MM.1S (cell line): ENCODE results near the gene MIEN1.

Experiments used
- DNase-seq: peaks from one replicate; pipeline ENCODE4 v3.0.0-alpha.2; 2015
- H2AFZ ChIP-seq: fragments of 300-600 bp; sonication (generic); 2 replicates; pipeline ENCODE4 v1.6.0; 2016; ENCODE audit warnings: antibody characterized with exemption, low read length
- H3F3A ChIP-seq: fragments of 300-600 bp; sonication (generic); 2 replicates; pipeline ENCODE4 v1.6.1; 2016; ENCODE audit warnings: mild to moderate bottlenecking, antibody characterized with exemption, low read length, moderate library complexity, mixed read lengths; ENCODE audit not compliant: insufficient read depth
- H3K27ac ChIP-seq: fragments of 300-600 bp; sonication (generic); 2 replicates; pipeline ENCODE4 v1.5.1; 2016; ENCODE audit warnings: mild to moderate bottlenecking, low read length
- H3K27me3 ChIP-seq: fragments of 300-600 bp; sonication (generic); replicated peaks from 2 replicates; pipeline ENCODE4 v1.6.0; 2016; ENCODE audit warnings: low read length; ENCODE audit not compliant: insufficient read depth
- H3K36me3 ChIP-seq: fragments of 300-600 bp; sonication (generic); replicated peaks from 2 replicates; pipeline ENCODE4 v1.6.1; 2016; ENCODE audit warnings: mild to moderate bottlenecking, low read length, mixed read lengths; ENCODE audit not compliant: insufficient read depth
- H3K4me1 ChIP-seq: fragments of 300-600 bp; sonication (generic); 2 replicates; pipeline ENCODE4 v1.6.1; 2016; ENCODE audit warnings: low read length, mixed read lengths
- H3K4me2 ChIP-seq: fragments of 300-600 bp; sonication (generic); 2 replicates; pipeline ENCODE4 v1.6.0; 2016; ENCODE audit warnings: low read depth, low read length
- H3K4me3 ChIP-seq: fragments of 300-600 bp; sonication (generic); 2 replicates; pipeline ENCODE4 v1.5.1; 2016; ENCODE audit warnings: low read length, mixed read lengths
- H3K79me2 ChIP-seq: fragments of 300-600 bp; sonication (generic); 2 replicates; pipeline ENCODE4 v1.6.1; 2016; ENCODE audit warnings: mixed run types, low read length, mixed read lengths
- H3K9ac ChIP-seq: fragments of 300-600 bp; sonication (generic); 2 replicates; pipeline ENCODE4 v1.6.1; 2016; ENCODE audit warnings: low read length, mixed read lengths
- H3K9me2 ChIP-seq: fragments of 300-600 bp; sonication (generic); replicated peaks from 2 replicates; pipeline ENCODE4 v1.6.1; 2016; ENCODE audit warnings: mild to moderate bottlenecking, low read length, mixed read lengths; ENCODE audit not compliant: insufficient read depth
- H3K9me3 ChIP-seq: fragments of 300-600 bp; sonication (generic); replicated peaks from 2 replicates; pipeline ENCODE4 v1.6.1; 2016; ENCODE audit warnings: mild to moderate bottlenecking, low read length, mixed read lengths; ENCODE audit not compliant: insufficient read depth
- H4K20me1 ChIP-seq: fragments of 300-600 bp; sonication (generic); 2 replicates; pipeline ENCODE4 v1.6.1; 2016; ENCODE audit warnings: mild to moderate bottlenecking, low read length, moderate library complexity, mixed read lengths; ENCODE audit not compliant: insufficient read depth
- EZH2 ChIP-seq: fragments of 300-600 bp; sonication (generic); optimal IDR thresholded peaks from 2 replicates; pipeline ENCODE3; 2017; ENCODE audit warnings: low read depth, mild to moderate bottlenecking, antibody characterized with exemption, low read length, mixed read lengths
- EZH2phosphoT487 ChIP-seq: fragments of 300-600 bp; sonication (generic); IDR thresholded peaks from 2 replicates; pipeline ENCODE4 v1.6.1; 2018; ENCODE audit warnings: antibody characterized with exemption, low read length
- TF ChIP-seq, protein P1 (sequence below): fragments of 300-600 bp; sonication (generic); IDR thresholded peaks from 2 replicates; pipeline ENCODE4 v1.5.1; 2016; ENCODE audit warnings: antibody characterized with exemption, low read length, mixed read lengths

The MIEN1 gene

DNA sequence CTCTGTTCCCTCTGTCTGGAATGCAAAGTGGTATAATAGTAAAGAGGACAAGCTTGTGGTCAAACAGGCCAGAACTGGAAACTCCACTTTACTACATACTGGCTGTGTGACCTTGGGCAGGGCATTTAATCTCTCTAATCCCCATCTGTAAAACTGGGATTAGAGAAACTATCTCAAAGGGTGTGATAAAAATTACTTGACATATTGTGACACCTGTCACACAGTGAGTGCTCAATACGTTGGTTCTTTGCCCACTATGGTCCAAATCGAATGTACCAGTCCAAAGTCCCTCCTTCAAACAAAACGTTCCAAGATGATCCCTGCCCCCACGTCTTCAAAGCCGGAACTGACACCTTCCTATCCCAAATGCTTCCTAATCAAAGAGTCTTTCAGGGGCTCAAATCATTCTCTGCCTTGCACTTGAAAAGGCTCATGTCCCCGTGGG lies 43.2 kb downstream of the MIEN1 start:
- Histone ChIP-seq H4K20me1 (no peaks in the 10 kb centered on the region), H3K27me3 (no peaks in the 10 kb centered on the region), H3F3A (peaks cover 19% of the 10 kb centered on the region), H3K9ac (peak overlapping the region; percentile 81; the same call in 1 of the 2 replicates), H3K36me3 (no peaks in the 10 kb centered on the region), H2AFZ (peak overlapping the region; percentile 91), H3K4me2 (peak overlapping the region; percentile 82), H3K4me1 (peaks cover 11% of the 10 kb centered on the region; the same call in 1 of the 2 replicates), H3K9me3 (no peaks in the 10 kb centered on the region), H3K4me3 (peak overlapping the region; percentile 96), H3K27ac (peak overlapping the region; percentile 94; the same call in 1 of the 2 replicates), H3K9me2 (no peaks in the 10 kb centered on the region), H3K79me2 (no peaks in the 10 kb centered on the region)
- TF ChIP-seq EZH2phosphoT487, result no peak
- TF ChIP-seq, protein P1, sequence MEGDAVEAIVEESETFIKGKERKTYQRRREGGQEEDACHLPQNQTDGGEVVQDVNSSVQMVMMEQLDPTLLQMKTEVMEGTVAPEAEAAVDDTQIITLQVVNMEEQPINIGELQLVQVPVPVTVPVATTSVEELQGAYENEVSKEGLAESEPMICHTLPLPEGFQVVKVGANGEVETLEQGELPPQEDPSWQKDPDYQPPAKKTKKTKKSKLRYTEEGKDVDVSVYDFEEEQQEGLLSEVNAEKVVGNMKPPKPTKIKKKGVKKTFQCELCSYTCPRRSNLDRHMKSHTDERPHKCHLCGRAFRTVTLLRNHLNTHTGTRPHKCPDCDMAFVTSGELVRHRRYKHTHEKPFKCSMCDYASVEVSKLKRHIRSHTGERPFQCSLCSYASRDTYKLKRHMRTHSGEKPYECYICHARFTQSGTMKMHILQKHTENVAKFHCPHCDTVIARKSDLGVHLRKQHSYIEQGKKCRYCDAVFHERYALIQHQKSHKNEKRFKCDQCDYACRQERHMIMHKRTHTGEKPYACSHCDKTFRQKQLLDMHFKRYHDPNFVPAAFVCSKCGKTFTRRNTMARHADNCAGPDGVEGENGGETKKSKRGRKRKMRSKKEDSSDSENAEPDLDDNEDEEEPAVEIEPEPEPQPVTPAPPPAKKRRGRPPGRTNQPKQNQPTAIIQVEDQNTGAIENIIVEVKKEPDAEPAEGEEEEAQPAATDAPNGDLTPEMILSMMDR, result no peak
- no peak for TF ChIP-seq EZH2
- DNase-seq, result no peak

- Histone ChIP-seq H3K27ac (no peak overlapping the region), H4K20me1 (no peaks in the 10 kb centered on the region), H3K4me1 (peaks cover 11% of the 10 kb centered on the region; the same call in 1 of the 2 replicates), H2AFZ (no peak overlapping the region), H3K9me2 (no peaks in the 10 kb centered on the region), H3K27me3 (no peaks in the 10 kb centered on the region), H3K79me2 (no peaks in the 10 kb centered on the region), H3K9ac (no peak overlapping the region), H3K4me2 (no peak overlapping the region), H3K4me3 (no peak overlapping the region), H3F3A (peaks cover 19% of the 10 kb centered on the region), H3K36me3 (no peaks in the 10 kb centered on the region), H3K9me3 (no peaks in the 10 kb centered on the region)
- TF ChIP-seq, protein P1, result no peak
- no peak for TF ChIP-seq EZH2phosphoT487
- TF ChIP-seq EZH2, result no peak
- DNase-seq, result no peak
Observed at GRCh38 chr17:39684369-39685192, 45.8 kb downstream of the MIEN1 start.

- H3K9me3 ChIP-seq, result no peaks in the 10 kb centered on the region
- no peaks in the 10 kb centered on the region for H3K9me2 ChIP-seq
- no peak overlapping the region for H2AFZ ChIP-seq
- no peak overlapping the region for H3K4me2 ChIP-seq
- no peaks in the 10 kb centered on the region for H3K79me2 ChIP-seq
- no peaks in the 10 kb centered on the region for H3K36me3 ChIP-seq
- no peak overlapping the region for H3K4me3 ChIP-seq
- H4K20me1 ChIP-seq, result no peaks in the 10 kb centered on the region
- TF ChIP-seq EZH2phosphoT487, result no peak
- no peaks in the 10 kb centered on the region for H3K27me3 ChIP-seq
- no peak for DNase-seq
- H3K4me1 ChIP-seq, result peaks cover 5% of the 10 kb centered on the region; the same call in 1 of the 2 replicates
- no peak overlapping the region for H3K9ac ChIP-seq
- no peak overlapping the region for H3K27ac ChIP-seq
- H3F3A ChIP-seq, result peaks cover 16% of the 10 kb centered on the region
Observed at GRCh38 chr17:39683295-39683939, 46.9 kb downstream of the MIEN1 start.
